SH-SY5Y (cell line): ENCODE results near the gene TRAF3.

Experiments used
- GATA2 ChIP-seq: IDR thresholded peaks from 2 replicates; pipeline ENCODE4 v1.6.1; 2011; ENCODE audit warnings: mild to moderate bottlenecking, low read depth, low read length
- GATA3 ChIP-seq: IDR thresholded peaks from 2 replicates; pipeline ENCODE4 v1.6.1; 2011; ENCODE audit warnings: low read depth, mild to moderate bottlenecking, low read length, moderate library complexity

Gene TRAF3

DNA sequence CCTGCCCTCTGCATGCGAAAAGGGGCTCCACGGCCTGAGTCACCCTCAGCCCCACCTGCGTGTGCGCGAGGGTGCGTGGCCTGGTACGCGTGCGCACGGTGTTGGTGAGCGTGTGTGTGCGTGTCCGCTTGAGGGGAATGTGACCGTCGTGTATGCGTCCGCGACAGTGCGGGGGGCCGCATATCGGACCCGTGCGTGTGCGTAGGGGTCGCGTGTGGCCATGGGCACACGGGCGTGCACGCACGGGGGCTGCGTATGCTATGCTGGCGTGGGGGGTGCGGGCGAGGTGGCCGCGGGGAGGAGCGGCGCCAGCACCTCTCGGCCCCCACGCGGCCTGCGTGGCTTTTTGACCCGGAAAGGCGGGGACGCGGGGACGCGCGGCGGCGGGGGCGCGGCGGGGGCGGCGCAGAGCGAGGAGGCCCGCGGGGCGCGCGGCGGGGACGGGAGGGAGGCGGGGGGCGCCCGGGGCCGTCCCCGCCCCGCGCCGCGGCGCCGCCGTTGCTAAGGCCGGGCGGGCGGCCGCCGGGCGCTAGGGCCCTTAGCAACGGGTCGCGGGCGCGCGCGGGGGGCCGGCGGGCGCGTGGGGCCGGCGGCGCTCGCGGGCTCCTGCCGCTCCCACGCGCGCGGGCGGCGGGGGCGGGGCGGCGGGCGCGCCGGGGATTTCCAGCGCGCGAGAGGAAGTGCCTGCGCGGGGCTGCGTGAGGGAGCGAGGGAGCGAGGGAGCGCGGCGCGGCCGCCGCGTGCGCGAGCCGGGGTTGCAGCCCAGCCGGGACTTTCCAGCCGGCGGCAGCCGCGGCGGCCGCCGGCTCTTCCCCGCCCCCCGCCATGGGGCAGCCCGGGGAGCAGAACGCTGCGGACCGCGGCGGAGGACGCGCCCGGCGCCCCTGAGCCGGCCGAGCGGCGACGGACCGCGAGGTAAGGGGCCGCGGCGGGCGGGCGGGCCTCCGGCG, at the start of gene TRAF3:
TSS of gene TRAF3 (plus strand) at position 689 of the 950 bp plus-strand sequence. CDS start 92,753 bp downstream, outside the sequence.
- TF ChIP-seq GATA2 (no peak), GATA3 (no peak)

- TF ChIP-seq GATA3 (no peak), GATA2 (no peak)
Observed at GRCh38 chr14:102728501-102728900, 48.7 kb upstream of the TRAF3 start.

DNA sequence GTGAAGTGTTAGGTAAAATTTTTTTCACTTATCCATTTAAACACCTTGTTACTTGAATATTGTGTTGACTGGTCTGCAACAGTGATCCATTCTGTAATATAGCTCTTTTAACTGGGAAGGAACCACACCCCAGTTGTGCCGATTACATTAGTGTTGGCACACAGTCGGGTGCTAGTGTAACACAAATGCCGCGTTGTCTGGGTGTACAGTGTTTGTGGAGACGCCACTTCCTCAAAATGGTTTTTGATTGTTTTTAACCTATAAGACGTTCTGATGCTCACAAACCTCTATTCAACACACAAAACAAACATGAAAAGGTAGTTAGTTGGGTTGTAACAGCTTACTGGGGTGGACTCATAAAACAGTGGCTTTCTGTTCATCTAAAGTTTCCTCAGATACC, 48.0 kb upstream of the TRAF3 start:
- no peak for TF ChIP-seq GATA2
- TF ChIP-seq GATA3, result no peak

- no peak for TF ChIP-seq GATA2
- TF ChIP-seq GATA3, result no peak
Observed at GRCh38 chr14:102729825-102730224, 47.4 kb upstream of the TRAF3 start.

DNA sequence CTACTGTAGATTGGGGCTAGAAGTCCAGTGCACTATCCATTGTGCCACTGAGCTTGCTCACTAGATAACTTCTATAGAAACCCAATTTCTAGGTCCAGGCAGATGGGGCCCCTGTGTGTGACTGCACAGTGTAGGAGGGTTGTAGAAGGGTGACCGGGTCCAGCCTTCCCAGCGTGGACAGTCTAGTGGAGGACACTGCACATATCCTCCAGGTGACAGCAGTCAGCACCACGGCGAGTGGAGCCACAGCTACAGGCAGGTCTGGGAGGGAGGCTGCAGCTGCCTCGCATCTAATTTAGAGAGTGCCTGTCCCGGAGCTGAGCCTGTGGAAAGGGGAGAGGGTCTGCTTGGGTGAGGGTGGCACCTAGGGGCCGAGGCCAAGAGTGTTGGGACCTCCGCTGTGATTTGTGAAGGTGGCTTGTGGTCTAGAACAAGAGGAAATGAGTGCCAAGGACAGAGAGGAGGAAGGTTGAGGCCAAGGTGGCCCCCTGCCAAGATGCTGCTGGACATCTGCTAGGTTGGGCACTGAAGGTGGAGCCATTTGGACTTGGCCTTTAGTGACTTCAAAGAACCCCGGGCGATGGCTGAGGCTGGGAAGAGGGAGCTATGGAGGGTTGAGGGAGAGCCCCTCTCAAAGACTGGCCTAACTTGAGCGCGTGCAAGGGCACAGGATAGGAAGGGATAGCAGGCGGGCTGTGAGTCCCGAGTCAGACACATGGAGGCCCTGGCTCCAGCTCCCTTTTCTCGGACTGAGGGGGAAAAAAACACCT, 46.0 kb upstream of the TRAF3 start:
- TF ChIP-seq GATA2 (no peak), GATA3 (no peak)

DNA sequence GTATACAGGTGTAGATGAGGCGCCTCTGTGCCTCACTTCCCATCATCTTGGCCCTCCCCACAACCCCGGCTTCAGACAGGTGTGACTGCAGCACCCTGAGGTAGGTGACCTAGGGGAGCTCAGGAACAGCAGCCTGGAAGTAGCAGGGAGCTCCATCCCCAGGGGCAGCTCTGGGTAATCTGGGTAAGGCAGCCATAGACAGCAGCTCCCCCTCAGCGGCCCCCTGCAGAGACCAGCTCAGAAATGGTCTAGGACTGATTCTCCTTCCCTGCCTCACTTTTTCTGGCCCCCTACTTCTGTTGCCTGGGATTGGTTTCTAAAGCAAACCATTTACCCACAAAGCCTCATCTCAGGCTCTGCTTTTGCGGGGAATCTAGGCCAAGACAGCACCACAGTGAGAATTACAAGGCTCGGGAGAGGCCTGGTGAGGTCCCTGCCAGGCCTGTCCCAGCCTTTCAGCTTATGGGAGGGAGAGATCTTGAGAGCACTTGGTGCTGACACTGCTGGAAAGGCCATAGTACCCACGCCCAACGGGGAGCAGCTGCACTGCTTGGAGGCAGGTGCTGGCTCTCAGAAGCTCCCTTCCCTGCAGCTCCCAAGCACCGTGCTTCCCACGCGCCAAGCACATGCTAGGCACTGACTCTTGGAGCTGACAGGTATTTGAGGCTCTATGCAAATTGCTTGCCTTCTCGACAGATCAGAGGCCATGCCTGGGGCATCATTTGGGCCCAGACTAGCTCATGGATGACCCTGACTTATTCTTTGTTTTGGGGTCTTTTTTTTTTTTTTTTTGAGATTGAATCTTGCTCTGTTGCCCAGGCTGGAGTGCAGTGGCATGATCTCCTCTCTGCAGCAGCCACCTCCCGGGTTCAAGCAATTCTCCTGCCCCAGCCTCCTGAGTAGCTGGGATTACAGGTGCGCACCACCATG, 45.1 kb upstream of the TRAF3 start:
- TF ChIP-seq GATA2, result no peak
- TF ChIP-seq GATA3, result no peak

DNA sequence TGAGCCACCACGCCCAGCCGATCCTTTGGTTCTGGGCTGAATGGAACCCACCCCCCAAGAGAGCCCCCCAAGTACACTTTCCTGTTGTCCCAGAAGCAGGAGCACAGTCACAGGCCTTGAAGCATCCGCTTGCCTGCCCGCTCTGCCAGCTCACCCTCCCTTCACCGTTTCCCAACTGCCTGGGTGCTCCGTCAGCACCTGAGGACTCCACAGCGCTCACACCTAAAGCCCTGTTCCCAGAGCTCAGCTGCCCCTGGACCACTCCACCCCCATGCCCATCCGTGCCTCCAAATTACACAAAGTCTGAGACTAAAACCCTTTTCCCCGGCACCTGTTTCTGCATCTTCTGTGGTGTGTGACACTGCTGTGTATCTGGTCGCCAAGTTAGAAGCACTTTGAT, 44.3 kb upstream of the TRAF3 start:
- TF ChIP-seq GATA3 (no peak), GATA2 (no peak)

DNA sequence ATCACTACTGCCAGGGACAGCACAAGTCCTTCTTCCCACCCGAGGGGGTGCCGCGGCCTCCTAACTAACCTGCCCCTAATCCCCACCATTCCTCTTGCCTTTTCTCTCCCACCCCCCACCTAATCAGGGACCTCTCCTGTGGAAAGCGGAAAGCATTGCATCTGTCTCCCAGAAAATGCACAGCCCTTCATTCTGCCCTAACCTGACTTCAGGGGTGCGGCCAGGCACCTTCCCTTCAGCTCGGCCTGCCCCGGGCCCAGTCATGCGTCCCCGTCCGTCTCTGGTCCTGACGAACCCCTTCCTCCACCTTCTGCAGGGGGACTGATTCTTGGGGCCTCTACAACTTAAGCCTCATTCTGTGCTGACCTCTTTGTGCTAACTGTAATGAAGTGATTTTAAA, 43.9 kb upstream of the TRAF3 start:
- TF ChIP-seq GATA2 (no peak), GATA3 (no peak)

DNA sequence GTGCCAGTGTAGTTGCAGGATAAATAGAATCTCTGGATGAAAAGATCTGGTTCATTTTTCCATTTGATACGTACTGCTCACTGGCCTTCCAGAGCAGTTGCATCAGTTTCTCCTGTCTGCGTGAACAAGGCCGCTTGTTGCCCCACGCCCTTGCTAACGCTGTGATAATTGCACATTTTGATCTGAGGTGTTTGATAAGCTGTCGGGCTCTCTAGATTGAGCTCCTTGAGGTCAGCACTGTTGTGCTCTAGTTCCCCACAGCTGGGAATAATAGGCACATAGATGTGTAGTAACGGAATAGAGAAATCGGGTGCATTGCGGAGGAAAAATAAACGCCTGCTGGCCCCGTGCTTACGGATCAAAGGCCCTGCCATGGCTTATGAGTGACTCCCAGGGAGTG, 42.8 kb upstream of the TRAF3 start:
- TF ChIP-seq GATA2 (no peak), GATA3 (no peak)

DNA sequence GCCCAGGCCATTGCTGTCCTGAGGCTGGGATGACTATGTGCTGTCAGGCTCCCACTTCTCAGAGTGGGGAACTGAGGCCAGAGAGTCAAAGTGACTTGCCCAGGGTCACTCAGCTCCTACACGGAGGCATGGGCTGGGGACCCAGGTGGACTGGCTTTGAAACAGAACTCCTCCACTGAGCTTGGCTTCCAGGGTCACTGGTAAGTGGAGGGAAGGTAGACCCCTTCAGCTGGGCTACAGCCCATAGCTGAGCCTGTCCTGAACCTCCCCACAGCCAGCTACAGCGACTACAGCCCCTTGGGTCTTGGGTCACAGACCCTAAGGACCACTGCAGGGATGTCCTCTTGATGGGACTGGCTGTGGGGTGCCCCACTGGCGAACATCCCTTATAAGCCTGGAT, 40.3 kb upstream of the TRAF3 start:
- no peak for TF ChIP-seq GATA3
- TF ChIP-seq GATA2, result no peak

GRCh38 chr14:102737402-102738372, 39.6 kb upstream of the TRAF3 start:
- TF ChIP-seq GATA2 (no peak), GATA3 (no peak)

DNA sequence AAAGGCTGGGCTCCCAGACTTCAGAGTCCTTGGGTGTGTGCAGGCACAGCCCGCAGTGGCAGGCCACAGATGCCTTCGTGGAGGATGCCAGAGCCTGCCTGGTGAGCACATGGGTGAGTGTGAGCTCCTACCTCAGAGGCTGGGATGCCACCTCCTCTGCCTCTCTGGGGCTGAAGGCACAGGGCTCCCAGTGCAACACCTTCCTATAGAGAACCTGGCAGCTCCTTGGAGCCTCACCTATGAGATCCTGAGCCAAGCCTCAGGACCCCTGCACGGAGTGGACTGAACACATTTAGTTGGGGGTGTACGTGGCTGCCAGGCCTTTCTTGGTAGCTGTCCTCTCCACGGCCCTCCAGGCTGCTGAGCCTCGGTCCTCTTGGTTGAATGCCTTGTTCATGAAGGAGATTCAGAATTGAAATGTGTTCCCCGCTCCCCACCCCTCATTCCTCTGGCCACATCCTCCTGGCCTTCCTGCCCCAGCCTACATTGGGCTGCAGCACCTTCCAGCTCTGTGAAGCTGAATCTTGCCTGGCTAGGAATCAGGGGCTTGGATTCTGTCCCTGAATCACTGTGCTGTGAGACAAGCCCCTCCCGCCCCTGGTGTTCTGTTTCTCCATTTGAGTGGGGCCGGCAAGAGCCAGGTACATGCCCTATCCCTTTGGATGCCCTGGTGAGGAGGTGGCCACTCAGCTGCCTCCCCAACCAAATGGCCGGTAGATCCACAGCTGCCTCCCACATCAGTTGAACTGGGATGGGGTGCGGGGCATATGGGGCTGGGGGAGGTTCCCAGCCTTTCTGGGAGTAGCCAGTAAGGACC, 38.7 kb upstream of the TRAF3 start:
- TF ChIP-seq GATA3 (no peak), GATA2 (no peak)
